WTC11 (cell line): Measurements from ENCODE around the gene UBL4A. TPM values are rescaled to one million over a fixed set of nuclear protein-coding genes. Genes with fewer than 3 reads are reported as not detected.

Experiments used
- ATAC-seq: fragments of 200-7000 bp; cut with Tn5 transposase; 2 replicates; pipeline ENCODE4 v1.10.0; 2021; ENCODE audit warnings: mild to moderate bottlenecking, moderate library complexity
- CTCF ChIA-PET: fragments of 300-600 bp; sonication (Branson Sonifier 250); formaldehyde crosslinking; loops from one replicate; lab custom pipeline; 2021; ENCODE audit warnings: antibody characterized with exemption; lab: Charles Lee
- POLR2A ChIA-PET: fragments of 350-600 bp; sonication (Branson Sonifier 250); formaldehyde crosslinking; loops from one replicate; lab custom pipeline; 2021; ENCODE audit warnings: antibody characterized with exemption; lab: Charles Lee
- DNase-seq: peaks from one replicate; pipeline ENCODE4 v3.0.0; 2021; ENCODE audit warnings: low spot score
- H3K27ac Mint-ChIP-seq: 2 replicates; pipeline ENCODE4 v1.8.0; 2021; ENCODE audit warnings: mixed read lengths
- H3K27me3 Mint-ChIP-seq: 2 replicates; pipeline ENCODE4 v1.8.0; 2021; ENCODE audit warnings: low read depth, mild to moderate bottlenecking, moderate library complexity, mixed read lengths
- H3K36me3 Mint-ChIP-seq: 2 replicates; pipeline ENCODE4 v1.8.0; 2021; ENCODE audit warnings: mixed read lengths
- H3K4me1 Mint-ChIP-seq: 2 replicates; pipeline ENCODE4 v1.8.0; 2022; ENCODE audit warnings: mixed read lengths
- H3K4me3 Mint-ChIP-seq: 2 replicates; pipeline ENCODE4 v1.8.0; 2021; ENCODE audit warnings: mild to moderate bottlenecking, moderate library complexity, mixed read lengths
- H3K9me3 Mint-ChIP-seq: 2 replicates; pipeline ENCODE4 v1.8.0; 2021; ENCODE audit warnings: mixed read lengths
- ATF6 ChIP-seq: sonication (generic); formaldehyde crosslinking; IDR thresholded peaks from 2 replicates; pipeline ENCODE4 v1.8.1; 2023; ENCODE audit warnings: mild to moderate bottlenecking, missing genetic modification reagents
- CBFB ChIP-seq: sonication (generic); formaldehyde crosslinking; IDR thresholded peaks from 2 replicates; pipeline ENCODE4 v1.8.1; 2022; ENCODE audit warnings: mild to moderate bottlenecking, low read depth, missing genetic modification reagents
- CDX4 ChIP-seq: fragments of 250-450 bp; sonication (Bioruptor Pico); IDR thresholded peaks from 2 replicates; pipeline ENCODE4 v1.9.0; 2021; ENCODE audit warnings: moderate library complexity, mild to moderate bottlenecking, inconsistent platforms, borderline replicate concordance
- CREB1 ChIP-seq: sonication (generic); formaldehyde crosslinking; IDR thresholded peaks from 2 replicates; pipeline ENCODE4 v1.8.0; 2023; ENCODE audit warnings: mild to moderate bottlenecking, missing genetic modification reagents
- CREM ChIP-seq: sonication (generic); formaldehyde crosslinking; IDR thresholded peaks from 2 replicates; pipeline ENCODE4 v1.8.1; 2022; ENCODE audit warnings: mild to moderate bottlenecking, missing genetic modification reagents, moderate library complexity
- CTCF ChIP-seq: fragments of 200-600 bp; IDR thresholded peaks from 2 replicates; pipeline ENCODE4 v1.8.0; 2022; ENCODE audit warnings: antibody characterized with exemption
- EMX1 ChIP-seq: fragments of 250-450 bp; sonication (Bioruptor Pico); IDR thresholded peaks from 2 replicates; pipeline ENCODE4 v1.8.0; 2021; ENCODE audit warnings: mild to moderate bottlenecking
- GRHL2 ChIP-seq: fragments of 250-450 bp; sonication (Bioruptor Pico); IDR thresholded peaks from 2 replicates; pipeline ENCODE4 v1.8.0; 2022; ENCODE audit warnings: mild to moderate bottlenecking, moderate library complexity; ENCODE audit not compliant: insufficient replicate concordance, severe bottlenecking
- HMGA2 ChIP-seq: fragments of 250-450 bp; sonication (Bioruptor Pico); IDR thresholded peaks from 2 replicates; pipeline ENCODE4 v1.4.0; 2021; ENCODE audit warnings: mild to moderate bottlenecking, moderate library complexity
- JUN ChIP-seq: sonication (generic); formaldehyde crosslinking; IDR thresholded peaks from 2 replicates; pipeline ENCODE4 v1.8.0; 2023; ENCODE audit warnings: mild to moderate bottlenecking, missing genetic modification reagents
- MXD4 ChIP-seq: fragments of 250-450 bp; sonication (Bioruptor Pico); IDR thresholded peaks from 2 replicates; pipeline ENCODE4 v1.8.0; 2021; ENCODE audit warnings: mild to moderate bottlenecking, moderate library complexity, borderline replicate concordance
- NR2C2 ChIP-seq: sonication (generic); formaldehyde crosslinking; IDR thresholded peaks from 2 replicates; pipeline ENCODE4 v1.8.0; 2022; ENCODE audit warnings: mild to moderate bottlenecking, missing genetic modification reagents
- PRRX2 ChIP-seq: fragments of 250-450 bp; sonication (Bioruptor Pico); IDR thresholded peaks from 2 replicates; pipeline ENCODE4 v1.8.0; 2021; ENCODE audit warnings: mild to moderate bottlenecking
- SMAD4 ChIP-seq: sonication (generic); formaldehyde crosslinking; IDR thresholded peaks from 2 replicates; pipeline ENCODE4 v1.8.0; 2022; ENCODE audit warnings: mild to moderate bottlenecking, missing genetic modification reagents
- SOX15 ChIP-seq: fragments of 250-450 bp; sonication (Bioruptor Pico); IDR thresholded peaks from 2 replicates; pipeline ENCODE4 v1.9.0; 2021; ENCODE audit warnings: mild to moderate bottlenecking
- TEAD4 ChIP-seq: sonication (generic); formaldehyde crosslinking; IDR thresholded peaks from 2 replicates; pipeline ENCODE4 v1.8.0; 2022; ENCODE audit warnings: mild to moderate bottlenecking, missing genetic modification reagents
- TP53 ChIP-seq: sonication (generic); formaldehyde crosslinking; IDR thresholded peaks from 2 replicates; pipeline ENCODE4 v1.8.1; 2023; ENCODE audit warnings: mild to moderate bottlenecking, missing genetic modification reagents
- ZNF219 ChIP-seq: sonication (generic); formaldehyde crosslinking; IDR thresholded peaks from 2 replicates; pipeline ENCODE4 v1.8.0; 2023; ENCODE audit warnings: missing genetic modification reagents, mild to moderate bottlenecking, borderline replicate concordance
- ZNF263 ChIP-seq: sonication (generic); formaldehyde crosslinking; IDR thresholded peaks from 2 replicates; pipeline ENCODE4 v1.8.1; 2022; ENCODE audit warnings: low read depth, mild to moderate bottlenecking, moderate library complexity, missing genetic modification reagents
- ZNF281 ChIP-seq: sonication (generic); formaldehyde crosslinking; IDR thresholded peaks from 2 replicates; pipeline ENCODE4 v1.8.0; 2023; ENCODE audit warnings: mild to moderate bottlenecking, missing genetic modification reagents
- ZNF671 ChIP-seq: fragments of 250-450 bp; sonication (Bioruptor Pico); IDR thresholded peaks from 2 replicates; pipeline ENCODE4 v1.8.0; 2021; ENCODE audit warnings: mild to moderate bottlenecking
- ZSCAN18 ChIP-seq: fragments of 250-450 bp; sonication (Bioruptor Pico); IDR thresholded peaks from 2 replicates; pipeline ENCODE4 v2.1.2; 2022; ENCODE audit warnings: mild to moderate bottlenecking, moderate library complexity
- total RNA-seq: library from RNA; stranded (reverse); gene quantifications from 3 replicates; pipeline ENCODE4 v1.2.3, GENCODE V29; 2021
- TF ChIP-seq, protein P1 (sequence below): sonication (generic); formaldehyde crosslinking; IDR thresholded peaks from 2 replicates; pipeline ENCODE4 v1.8.1; 2023; ENCODE audit warnings: mild to moderate bottlenecking, missing genetic modification reagents, moderate library complexity
- TF ChIP-seq, protein P2 (sequence below): sonication (generic); formaldehyde crosslinking; IDR thresholded peaks from 2 replicates; pipeline ENCODE4 v1.8.1; 2023; ENCODE audit warnings: mild to moderate bottlenecking, missing genetic modification reagents, moderate library complexity
- TF ChIP-seq, protein P3 (sequence below): fragments of 250-450 bp; sonication (Bioruptor Pico); conservative IDR thresholded peaks from 2 replicates; pipeline ENCODE4 v1.9.0; 2021; ENCODE audit warnings: mild to moderate bottlenecking

The UBL4A gene
- total RNA-seq, 1 experiment from 2014 or later: 34.0 TPM

GRCh38 chrX:154450312-154450711 is 36.1 kb downstream of the UBL4A start:
- CTCF ChIA-PET: no interaction called here
- DNase-seq (no peak), ATAC-seq (no peak)
- peaks cover 6% of the 10 kb centered on the region; the same call in 1 of the 2 replicates for H3K27me3 Mint-ChIP-seq
- TF ChIP-seq CTCF (no peak), CREM (CRISPR knock-in tag) (no peak), MXD4 (CRISPR knock-in tag) (no peak), JUN (no peak), NR2C2 (CRISPR knock-in tag) (no peak), EMX1 (no peak), CDX4 (no peak), ZNF281 (no peak), ATF6 (CRISPR knock-in tag) (no peak), TP53 (no peak), CREB1 (no peak), GRHL2 (CRISPR knock-in tag) (no peak), PRRX2 (CRISPR knock-in tag) (no peak), ZNF263 (CRISPR knock-in tag) (no peak), ZNF671 (CRISPR knock-in tag) (no peak)
- POLR2A ChIA-PET: no interaction called here
- H3K27ac Mint-ChIP-seq: no peak overlapping the region
- H3K4me3 Mint-ChIP-seq: no peak overlapping the region
- no peaks in the 10 kb centered on the region for H3K4me1 Mint-ChIP-seq
- H3K36me3 Mint-ChIP-seq: peaks cover 6% of the 10 kb centered on the region
- no peaks in the 10 kb centered on the region for H3K9me3 Mint-ChIP-seq

- H3K4me3 Mint-ChIP-seq: no peak overlapping the region
- H3K27ac Mint-ChIP-seq: no peak overlapping the region
- POLR2A ChIA-PET: no interaction called here
- H3K27me3 Mint-ChIP-seq: peaks cover 3% of the 10 kb centered on the region; the same call in 1 of the 2 replicates
- DNase-seq (no peak), ATAC-seq (no peak)
- peaks cover 6% of the 10 kb centered on the region for H3K36me3 Mint-ChIP-seq
- no peaks in the 10 kb centered on the region for H3K9me3 Mint-ChIP-seq
- CTCF ChIA-PET: interaction anchor here (0.6 kb wide), 1 partner anchor 41 kb away, joined by 3 read pairs; no protein-coding TSS in a partner anchor
- H3K4me1 Mint-ChIP-seq: no peaks in the 10 kb centered on the region
- TF ChIP-seq HMGA2 (CRISPR knock-in tag): no peak
- no peak for TF ChIP-seq SOX15 (CRISPR knock-in tag)
- TF ChIP-seq SMAD4 (CRISPR knock-in tag): no peak
- TF ChIP-seq CBFB (CRISPR knock-in tag): no peak
- TF ChIP-seq ZNF219 (CRISPR knock-in tag): no peak
- TF ChIP-seq TEAD4 (CRISPR knock-in tag): no peak
- TF ChIP-seq ZSCAN18: no peak
- TF ChIP-seq, protein P1, sequence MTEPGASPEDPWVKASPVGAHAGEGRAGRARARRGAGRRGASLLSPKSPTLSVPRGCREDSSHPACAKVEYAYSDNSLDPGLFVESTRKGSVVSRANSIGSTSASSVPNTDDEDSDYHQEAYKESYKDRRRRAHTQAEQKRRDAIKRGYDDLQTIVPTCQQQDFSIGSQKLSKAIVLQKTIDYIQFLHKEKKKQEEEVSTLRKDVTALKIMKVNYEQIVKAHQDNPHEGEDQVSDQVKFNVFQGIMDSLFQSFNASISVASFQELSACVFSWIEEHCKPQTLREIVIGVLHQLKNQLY (CRISPR knock-in tag): no peak
- TF ChIP-seq, protein P2, sequence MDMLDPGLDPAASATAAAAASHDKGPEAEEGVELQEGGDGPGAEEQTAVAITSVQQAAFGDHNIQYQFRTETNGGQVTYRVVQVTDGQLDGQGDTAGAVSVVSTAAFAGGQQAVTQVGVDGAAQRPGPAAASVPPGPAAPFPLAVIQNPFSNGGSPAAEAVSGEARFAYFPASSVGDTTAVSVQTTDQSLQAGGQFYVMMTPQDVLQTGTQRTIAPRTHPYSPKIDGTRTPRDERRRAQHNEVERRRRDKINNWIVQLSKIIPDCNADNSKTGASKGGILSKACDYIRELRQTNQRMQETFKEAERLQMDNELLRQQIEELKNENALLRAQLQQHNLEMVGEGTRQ: no peak
- TF ChIP-seq, protein P3, sequence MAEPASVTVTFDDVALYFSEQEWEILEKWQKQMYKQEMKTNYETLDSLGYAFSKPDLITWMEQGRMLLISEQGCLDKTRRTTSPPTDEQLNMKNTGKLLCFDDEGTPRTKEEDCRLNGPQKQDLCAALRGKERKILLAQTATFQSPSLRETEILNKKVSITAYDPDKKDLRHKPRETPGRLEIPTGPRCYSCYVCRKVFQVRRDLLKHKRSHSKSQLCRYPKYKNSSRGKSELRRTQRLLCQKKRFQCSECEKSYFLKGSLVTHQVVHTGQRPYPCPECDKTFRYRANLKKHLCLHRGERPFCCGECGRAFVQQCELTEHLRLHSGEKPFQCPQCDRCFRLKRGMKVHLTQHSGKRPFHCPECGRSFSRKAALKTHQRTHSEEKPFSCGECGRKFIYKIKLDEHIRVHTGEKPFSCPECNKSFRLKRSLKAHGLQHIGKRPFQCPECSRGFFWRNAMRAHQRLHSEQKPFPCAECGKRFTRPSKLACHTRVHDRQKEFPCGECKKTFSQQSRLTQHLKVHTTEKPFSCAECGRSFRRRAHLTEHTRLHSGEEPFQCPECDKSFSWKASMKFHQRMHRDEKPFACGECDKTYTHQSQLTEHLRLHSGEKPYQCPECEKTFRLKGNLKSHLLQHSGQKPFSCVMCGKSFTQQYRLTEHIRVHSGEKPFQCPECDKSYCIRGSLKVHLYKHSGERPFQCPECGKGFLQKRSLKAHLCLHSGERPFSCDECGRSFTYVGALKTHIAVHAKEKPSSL (CRISPR knock-in tag): no peak
- TF ChIP-seq CDX4: no peak
These were observed 36.8 kb downstream of the UBL4A start for GRCh38 chrX:154449618-154450017.
